DOHH2 (cell line): ENCODE results near the gene SDHB.

Experiments
- H3F3A ChIP-seq: fragments of 200-600 bp; sonication (generic), shearing (Covaris generic); 2 replicates; pipeline ENCODE4 v1.6.0; 2016; ENCODE audit warnings: antibody characterized with exemption, mild to moderate bottlenecking; ENCODE audit not compliant: control insufficient read depth, insufficient read depth
- H3K27ac ChIP-seq: fragments of 200-600 bp; sonication (generic); 2 replicates; pipeline ENCODE4 v1.5.1; 2014; ENCODE audit warnings: low read depth, mild to moderate bottlenecking, low read length, moderate library complexity
- H3K27me3 ChIP-seq: fragments of 200-600 bp; sonication (generic); 2 replicates; pipeline ENCODE4 v1.6.1; 2014; ENCODE audit warnings: mild to moderate bottlenecking, low read length, mixed read lengths; ENCODE audit not compliant: control insufficient read depth
- H3K36me3 ChIP-seq: fragments of 200-600 bp; sonication (generic); 2 replicates; pipeline ENCODE4 v1.6.1; 2014; ENCODE audit warnings: mild to moderate bottlenecking, low read length, moderate library complexity, mixed read lengths; ENCODE audit not compliant: control insufficient read depth
- H3K4me1 ChIP-seq: fragments of 200-600 bp; sonication (generic); 2 replicates; pipeline ENCODE4 v1.6.1; 2014; ENCODE audit warnings: mild to moderate bottlenecking, low read length, mixed read lengths; ENCODE audit not compliant: control insufficient read depth
- H3K4me2 ChIP-seq: fragments of 200-600 bp; sonication (generic); 2 replicates; pipeline ENCODE4 v1.6.0; 2014; ENCODE audit warnings: mild to moderate bottlenecking, low read length, moderate library complexity
- H3K4me3 ChIP-seq: fragments of 200-600 bp; sonication (generic); 2 replicates; pipeline ENCODE4 v1.5.1; 2014; ENCODE audit warnings: mild to moderate bottlenecking, low read length, mixed read lengths
- H3K79me2 ChIP-seq: fragments of 200-600 bp; sonication (generic); 2 replicates; pipeline ENCODE4 v1.6.1; 2014; ENCODE audit warnings: mild to moderate bottlenecking, low read length, mixed read lengths; ENCODE audit not compliant: control insufficient read depth
- H3K9me2 ChIP-seq: fragments of 200-600 bp; sonication (generic); replicated peaks from 2 replicates; pipeline ENCODE4 v1.6.1; 2014; ENCODE audit warnings: mild to moderate bottlenecking, low read length, mixed read lengths; ENCODE audit not compliant: control insufficient read depth
- H3K9me3 ChIP-seq: fragments of 200-600 bp; sonication (generic); 2 replicates; pipeline ENCODE4 v1.6.1; 2014; ENCODE audit warnings: antibody characterized with exemption, low read length, mixed read lengths; ENCODE audit not compliant: control insufficient read depth, insufficient read depth
- H4K20me1 ChIP-seq: fragments of 200-600 bp; sonication (generic); 2 replicates; pipeline ENCODE4 v1.6.0; 2014; ENCODE audit warnings: low read depth, mild to moderate bottlenecking, antibody characterized with exemption, low read length, moderate library complexity; ENCODE audit not compliant: control insufficient read depth, insufficient read depth
- EZH2phosphoT487 ChIP-seq: fragments of 200-600 bp; sonication (generic); IDR thresholded peaks from 2 replicates; pipeline ENCODE4 v1.6.1; 2017; ENCODE audit warnings: borderline replicate concordance, mild to moderate bottlenecking, antibody characterized with exemption, low read length, moderate library complexity, mixed read lengths
- TF ChIP-seq, protein P1 (sequence below): fragments of 200-600 bp; sonication (generic); IDR thresholded peaks from one replicate; pipeline ENCODE4 v1.5.1; 2014; ENCODE audit warnings: antibody characterized with exemption, mild to moderate bottlenecking, low read depth, low read length; ENCODE audit not compliant: poor library complexity, severe bottlenecking

The SDHB gene

DNA sequence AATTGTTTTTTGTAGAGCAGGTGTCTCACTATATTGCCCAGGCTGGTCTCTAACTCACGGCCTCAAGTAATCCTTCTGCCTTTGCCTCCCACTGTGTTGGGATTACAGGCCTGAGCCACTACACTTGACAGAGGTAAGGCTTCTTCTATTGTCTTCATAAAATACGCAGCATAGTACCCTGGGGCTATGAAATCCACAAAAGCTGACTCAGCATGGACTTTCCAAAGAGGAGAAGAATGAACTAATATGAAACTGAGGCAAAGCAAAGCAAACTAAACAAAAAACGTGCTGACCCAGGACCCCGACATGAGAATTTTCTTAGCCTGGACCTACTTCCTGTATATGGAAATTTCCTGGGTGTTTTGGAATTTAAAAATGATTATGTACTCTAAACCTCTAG, 23.6 kb downstream of the SDHB start:
- H3K4me1 ChIP-seq = no peaks in the 10 kb centered on the region
- no peaks in the 10 kb centered on the region for H3K9me2 ChIP-seq
- no peaks in the 10 kb centered on the region for H4K20me1 ChIP-seq
- H3K36me3 ChIP-seq = peaks cover 75% of the 10 kb centered on the region
- H3K79me2 ChIP-seq = peaks cover 5% of the 10 kb centered on the region
- H3K27ac ChIP-seq = no peak overlapping the region
- no peaks in the 10 kb centered on the region for H3K9me3 ChIP-seq
- no peak overlapping the region for H3K4me2 ChIP-seq
- H3K27me3 ChIP-seq = no peaks in the 10 kb centered on the region
- H3K4me3 ChIP-seq = no peak overlapping the region
- TF ChIP-seq, protein P1, sequence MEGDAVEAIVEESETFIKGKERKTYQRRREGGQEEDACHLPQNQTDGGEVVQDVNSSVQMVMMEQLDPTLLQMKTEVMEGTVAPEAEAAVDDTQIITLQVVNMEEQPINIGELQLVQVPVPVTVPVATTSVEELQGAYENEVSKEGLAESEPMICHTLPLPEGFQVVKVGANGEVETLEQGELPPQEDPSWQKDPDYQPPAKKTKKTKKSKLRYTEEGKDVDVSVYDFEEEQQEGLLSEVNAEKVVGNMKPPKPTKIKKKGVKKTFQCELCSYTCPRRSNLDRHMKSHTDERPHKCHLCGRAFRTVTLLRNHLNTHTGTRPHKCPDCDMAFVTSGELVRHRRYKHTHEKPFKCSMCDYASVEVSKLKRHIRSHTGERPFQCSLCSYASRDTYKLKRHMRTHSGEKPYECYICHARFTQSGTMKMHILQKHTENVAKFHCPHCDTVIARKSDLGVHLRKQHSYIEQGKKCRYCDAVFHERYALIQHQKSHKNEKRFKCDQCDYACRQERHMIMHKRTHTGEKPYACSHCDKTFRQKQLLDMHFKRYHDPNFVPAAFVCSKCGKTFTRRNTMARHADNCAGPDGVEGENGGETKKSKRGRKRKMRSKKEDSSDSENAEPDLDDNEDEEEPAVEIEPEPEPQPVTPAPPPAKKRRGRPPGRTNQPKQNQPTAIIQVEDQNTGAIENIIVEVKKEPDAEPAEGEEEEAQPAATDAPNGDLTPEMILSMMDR = no peak
- no peak for TF ChIP-seq EZH2phosphoT487
- H3F3A ChIP-seq = no peaks in the 10 kb centered on the region; the same call in 1 of the 2 replicates

DNA sequence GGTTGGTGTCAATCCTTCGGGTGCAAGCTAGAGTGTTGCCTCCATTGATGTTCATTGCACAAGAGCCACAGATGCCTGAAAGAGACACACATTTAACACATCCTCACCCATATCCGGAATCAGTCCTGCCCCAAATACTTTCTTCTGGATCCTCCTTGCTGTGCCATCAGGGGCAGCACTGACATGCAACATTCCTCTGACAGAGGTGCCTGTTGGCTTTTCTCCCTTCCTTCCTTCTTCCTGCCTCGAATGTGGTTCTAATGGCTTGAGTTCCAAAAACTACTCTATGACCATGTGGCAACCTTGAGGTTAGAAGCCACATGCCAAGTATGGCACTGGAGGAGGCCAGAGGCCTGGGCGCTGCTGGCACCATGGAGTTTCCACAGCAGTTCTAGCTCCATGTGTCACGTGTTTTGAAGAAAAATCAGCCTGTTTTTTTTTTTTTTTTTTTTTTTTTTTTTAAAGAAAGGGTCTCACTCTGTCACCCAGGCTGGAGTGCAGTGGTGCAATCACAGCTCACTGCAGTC, 25.1 kb downstream of the SDHB start:
- H3K4me2 ChIP-seq = no peak overlapping the region
- no peaks in the 10 kb centered on the region for H3K9me3 ChIP-seq
- H3K27me3 ChIP-seq = no peaks in the 10 kb centered on the region
- H3K9me2 ChIP-seq = no peaks in the 10 kb centered on the region
- no peaks in the 10 kb centered on the region for H3K4me1 ChIP-seq
- no peak overlapping the region for H3K4me3 ChIP-seq
- peaks cover 79% of the 10 kb centered on the region for H3K36me3 ChIP-seq
- TF ChIP-seq EZH2phosphoT487 = no peak
- TF ChIP-seq, protein P1 = no peak
- no peak overlapping the region for H3K27ac ChIP-seq
- H3K79me2 ChIP-seq = no peaks in the 10 kb centered on the region
- H4K20me1 ChIP-seq = no peaks in the 10 kb centered on the region
- no peaks in the 10 kb centered on the region; the same call in 1 of the 2 replicates for H3F3A ChIP-seq

DNA sequence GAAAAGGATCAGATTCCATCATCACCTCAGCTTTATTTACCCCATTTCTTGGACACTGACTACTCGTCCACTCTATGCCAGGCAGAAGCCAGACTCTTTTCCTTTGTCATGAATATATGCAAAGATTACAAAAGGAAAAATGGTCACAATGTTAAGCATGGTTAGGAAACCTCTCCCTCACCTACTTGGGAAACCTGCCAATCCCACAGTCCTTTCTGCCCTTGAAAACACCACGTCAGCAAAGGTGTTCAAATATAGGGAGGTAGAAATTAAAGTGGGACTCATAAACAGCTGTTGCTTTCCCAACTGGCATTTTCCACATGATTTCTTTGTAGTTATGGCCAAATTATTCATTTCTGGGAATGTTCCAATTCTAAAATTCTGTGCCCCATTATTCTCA, 25.9 kb downstream of the SDHB start:
- Histone ChIP-seq H3K4me2 (no peak overlapping the region), H3K4me3 (no peak overlapping the region)

More for the DNA sequence above, 25.9 kb downstream of the SDHB start:
- Histone ChIP-seq H3K27ac (no peak overlapping the region), H4K20me1 (no peaks in the 10 kb centered on the region), H3K4me1 (no peaks in the 10 kb centered on the region), H3F3A (no peaks in the 10 kb centered on the region; the same call in 1 of the 2 replicates), H3K79me2 (no peaks in the 10 kb centered on the region), H3K27me3 (no peaks in the 10 kb centered on the region), H3K36me3 (peaks cover 80% of the 10 kb centered on the region), H3K9me3 (no peaks in the 10 kb centered on the region), H3K9me2 (no peaks in the 10 kb centered on the region)
- TF ChIP-seq, protein P1 = no peak
- no peak for TF ChIP-seq EZH2phosphoT487
